Prostate gland (tissue), 2 donors: ENCODE measurements around the gene TSSK3.

Source experiments
- CTCF ChIP-seq, 4 experiments: fragments of 200-600 bp in 2 of 4; fragments of 450-650 bp in 2 of 4; sonication (generic) in 2 of 4; IDR thresholded peaks; 1 replicate in 3 of 4; 2 replicates in 1 of 4; pipeline ENCODE4 v1.5.1; 2016 to 2019; ENCODE audit warnings: antibody characterized with exemption in 4 of 4, mild to moderate bottlenecking in 2 of 4, moderate library complexity in 2 of 4
- POLR2A ChIP-seq: fragments of 450-650 bp; IDR thresholded peaks from one replicate; pipeline ENCODE4 v1.6.1; 2016; ENCODE audit warnings: antibody characterized with exemption, mild to moderate bottlenecking
- POLR2AphosphoS5 ChIP-seq: sonication (generic); formaldehyde crosslinking; IDR thresholded peaks from one replicate; pipeline ENCODE4 v1.6.1; 2017; ENCODE audit warnings: antibody characterized with exemption

DNA sequence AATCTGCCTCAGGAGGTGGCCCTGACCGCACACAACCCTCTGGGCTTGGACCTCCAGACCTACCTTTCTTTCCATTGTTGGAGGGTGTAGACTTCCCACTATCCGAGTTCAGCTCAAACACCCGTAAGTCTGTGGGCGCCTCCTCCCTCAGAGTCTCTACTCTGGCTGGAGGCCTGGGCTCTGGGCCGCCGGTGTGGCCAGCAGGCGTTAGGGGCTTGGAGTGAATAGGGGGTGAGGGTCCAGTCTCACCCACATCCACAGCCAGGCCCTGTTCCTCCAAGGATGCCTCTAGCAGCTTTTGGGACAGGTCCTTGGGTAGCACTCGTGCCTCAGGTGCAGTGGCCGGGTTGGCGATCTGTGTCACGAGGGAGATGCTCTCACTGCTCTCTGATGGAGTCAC, 13.9 kb downstream of the TSSK3 start:
- TF ChIP-seq CTCF (IDR thresholded peaks at IDR 0.05) (no peak), POLR2AphosphoS5 (no peak), POLR2A (no peak)
